GM08714 (cell line): Measurements from ENCODE around the gene LBR.

Experiments used
- H3K4me3 ChIP-seq: fragments of 200-500 bp; sonication (Bioruptor generic); 2 replicates; pipeline ENCODE4 v1.5.1; 2014; ENCODE audit warnings: mild to moderate bottlenecking, low read length, inconsistent platforms
- ZNF274 ChIP-seq: IDR thresholded peaks from 2 replicates; pipeline ENCODE4 v1.6.1; 2012; ENCODE audit warnings: mild to moderate bottlenecking, low read depth, low read length

LBR gene

DNA sequence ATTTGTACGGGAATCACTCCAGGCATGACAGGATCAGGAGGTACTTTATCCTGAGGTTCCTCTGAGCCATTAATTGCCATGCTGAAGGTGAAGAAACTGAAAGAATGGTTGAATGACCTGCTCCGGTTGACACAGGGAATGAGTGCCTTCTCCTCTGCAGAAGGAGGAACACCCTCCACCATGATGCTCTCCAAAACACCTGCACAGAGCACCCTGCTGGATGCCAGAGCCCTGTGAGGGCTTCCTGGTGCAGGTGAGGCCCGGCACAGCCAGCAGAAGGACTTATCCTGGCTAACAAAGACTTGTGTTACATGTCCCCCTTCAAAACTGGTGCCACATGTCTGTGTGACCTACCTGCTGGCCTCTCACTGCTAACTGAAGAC is 14.3 kb upstream of the LBR start:
- TF ChIP-seq ZNF274: no peak
- H3K4me3 ChIP-seq: peak overlapping the region; percentile 35; the same call in 1 of the 2 replicates

DNA sequence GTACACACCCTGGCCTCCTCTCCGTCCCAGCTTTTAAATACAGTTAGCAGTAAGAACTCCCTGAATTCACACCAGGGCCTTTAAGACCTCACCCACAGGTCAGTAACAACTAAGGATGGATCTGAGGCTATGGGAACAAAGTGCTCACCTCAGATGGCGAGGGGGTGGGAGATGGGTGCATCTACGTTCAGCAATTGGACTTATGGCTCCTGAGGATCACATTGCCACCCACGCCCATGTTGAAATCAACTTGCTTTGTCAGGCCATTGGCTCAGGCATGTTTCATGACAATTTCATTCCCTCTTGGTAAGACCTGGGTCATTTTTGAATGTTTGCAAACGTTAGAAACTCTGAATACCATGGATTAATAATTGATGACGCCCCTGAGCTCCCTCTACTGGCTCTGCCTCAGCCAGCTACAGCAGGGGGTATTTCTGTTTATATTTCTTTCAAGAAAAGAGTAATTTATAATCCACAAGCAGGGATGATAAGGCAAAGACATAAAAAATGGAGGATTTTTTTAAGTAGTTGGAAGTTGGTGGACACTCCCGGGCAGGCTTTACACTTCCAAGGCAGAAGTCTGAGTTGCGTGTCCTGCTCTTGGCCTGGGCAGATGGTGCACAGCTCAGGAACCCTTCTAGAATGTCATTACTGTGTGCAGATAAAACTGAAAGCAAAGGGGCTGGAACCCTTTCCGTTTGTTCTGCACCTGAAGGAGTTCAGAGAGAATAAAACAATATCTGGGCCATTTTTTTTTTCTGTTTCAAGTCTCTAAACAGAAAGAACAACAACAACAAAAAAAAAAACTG is 13.7 kb upstream of the LBR start:
- TF ChIP-seq ZNF274: no peak
- H3K4me3 ChIP-seq: peak overlapping the region; percentile 13; the same call in 1 of the 2 replicates

DNA sequence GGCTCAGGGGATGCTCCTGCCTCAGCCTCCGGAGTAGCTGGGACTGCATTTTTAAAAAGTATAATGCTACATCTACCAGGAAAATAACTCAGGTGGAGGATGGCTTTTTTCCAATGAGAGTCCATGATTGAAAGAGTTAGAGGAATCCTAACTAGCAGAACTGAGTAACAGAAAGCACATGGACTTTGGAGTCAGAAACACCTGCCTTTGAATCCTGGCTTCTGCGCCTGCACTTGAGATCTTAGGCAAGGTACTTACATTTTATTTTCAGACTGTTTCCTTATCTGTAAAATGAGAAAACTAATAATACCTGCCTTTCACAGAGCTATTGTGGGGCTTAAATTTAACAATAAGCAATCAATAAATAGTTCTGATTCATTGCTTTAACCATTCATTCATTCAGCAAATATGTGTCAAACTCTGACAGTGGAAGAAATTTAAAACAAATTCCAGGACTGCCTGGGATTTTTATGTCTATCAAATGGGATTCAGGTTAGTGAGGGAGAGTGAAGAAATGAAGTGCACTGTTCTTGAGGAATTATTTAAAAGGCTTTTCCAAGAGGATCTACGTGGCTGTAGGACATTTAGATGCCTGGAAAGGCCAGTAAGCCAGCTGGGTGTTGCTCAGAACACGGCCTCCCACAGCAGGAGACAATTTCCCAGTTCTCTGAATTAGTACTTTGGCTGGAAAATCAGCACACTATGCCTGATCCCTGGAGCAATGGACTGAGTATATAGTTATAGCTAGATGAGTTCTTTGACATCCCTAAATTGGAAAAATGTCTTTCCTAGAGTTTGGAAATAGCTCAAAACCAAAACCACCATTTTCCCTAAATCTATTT is 12.8 kb upstream of the LBR start:
- no peak for TF ChIP-seq ZNF274
- H3K4me3 ChIP-seq: no peak overlapping the region

DNA sequence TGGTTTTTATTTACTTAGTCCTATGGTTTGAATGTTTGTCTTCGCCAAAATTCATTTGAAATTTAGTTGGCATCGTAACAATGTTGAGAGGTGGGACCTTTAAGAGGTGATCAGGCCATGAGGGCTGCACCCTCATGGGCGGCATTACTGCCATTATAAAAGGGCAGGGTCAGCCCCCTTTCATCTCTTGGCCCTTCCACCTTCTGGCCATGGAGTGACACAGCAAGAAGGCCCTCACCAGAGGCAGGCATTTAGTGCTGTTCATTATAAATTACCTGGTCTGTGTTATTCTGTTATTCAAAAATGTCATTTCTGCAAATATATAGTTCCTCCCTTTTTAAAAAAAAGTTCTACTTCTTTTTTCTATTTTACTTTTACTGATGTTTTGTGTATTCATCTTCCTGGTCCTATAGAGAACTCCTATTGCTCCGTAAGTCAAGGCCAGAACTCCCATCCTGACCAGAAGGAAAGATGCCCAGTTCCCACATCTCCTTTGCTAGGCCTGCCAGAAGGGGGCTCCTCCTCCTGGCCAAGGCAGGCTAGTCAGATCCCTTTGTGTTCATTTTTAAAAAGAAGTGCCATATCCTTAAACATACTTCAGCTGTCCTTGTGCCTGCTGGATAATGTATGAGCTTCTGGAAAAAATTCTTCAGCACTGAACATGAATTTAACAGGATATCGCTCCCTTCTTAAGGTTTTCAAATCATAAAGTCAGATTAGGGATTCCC is 10.0 kb upstream of the LBR start:
- TF ChIP-seq ZNF274: no peak
- no peak overlapping the region for H3K4me3 ChIP-seq

DNA sequence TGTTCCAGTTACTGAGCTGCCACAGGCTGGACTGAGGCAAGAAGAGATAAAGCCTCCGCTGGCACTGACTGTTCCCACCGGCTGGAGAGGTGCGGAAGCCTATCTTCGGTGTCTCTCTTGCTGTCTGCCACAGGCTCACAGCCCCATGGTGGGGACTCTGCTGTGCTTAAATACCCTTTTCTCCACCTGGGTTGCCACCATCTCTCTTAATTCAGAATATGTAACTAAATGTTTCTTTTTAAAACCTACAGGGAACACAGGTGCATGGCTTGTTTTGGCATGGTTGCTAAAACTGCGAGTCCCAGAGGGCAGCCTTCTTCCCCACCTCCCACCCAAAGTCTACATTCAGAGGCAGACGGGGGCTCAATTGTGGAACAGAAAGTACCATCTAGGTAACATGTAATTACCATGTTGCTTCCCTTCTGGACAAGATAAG is 8.1 kb upstream of the LBR start:
- no peak for TF ChIP-seq ZNF274

DNA sequence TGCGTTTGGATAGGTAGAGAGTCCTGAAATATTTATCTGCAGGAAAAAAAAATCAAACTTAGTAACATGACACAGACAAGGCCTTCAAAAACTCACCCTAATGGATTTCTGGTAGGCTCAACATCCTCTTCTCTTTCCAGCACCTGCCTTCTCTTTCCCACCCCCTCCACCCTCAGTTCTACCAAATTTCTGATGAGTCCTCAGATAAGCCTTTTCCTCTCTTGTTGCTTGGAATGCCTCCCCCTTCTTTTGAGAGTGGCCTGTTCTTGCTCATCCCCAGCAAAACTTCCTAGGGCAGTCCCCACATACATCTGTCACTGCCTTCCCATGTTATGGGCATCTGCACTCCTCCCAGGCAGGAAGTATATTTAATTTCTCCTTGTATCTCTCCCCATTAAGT is 7.6 kb upstream of the LBR start:
- peak overlapping the region; percentile 20; the same call in 1 of the 2 replicates for H3K4me3 ChIP-seq
- TF ChIP-seq ZNF274: no peak

More for the DNA sequence above, 8.1 kb upstream of the LBR start:
- H3K4me3 ChIP-seq: peak overlapping the region; percentile 20; the same call in 1 of the 2 replicates

DNA sequence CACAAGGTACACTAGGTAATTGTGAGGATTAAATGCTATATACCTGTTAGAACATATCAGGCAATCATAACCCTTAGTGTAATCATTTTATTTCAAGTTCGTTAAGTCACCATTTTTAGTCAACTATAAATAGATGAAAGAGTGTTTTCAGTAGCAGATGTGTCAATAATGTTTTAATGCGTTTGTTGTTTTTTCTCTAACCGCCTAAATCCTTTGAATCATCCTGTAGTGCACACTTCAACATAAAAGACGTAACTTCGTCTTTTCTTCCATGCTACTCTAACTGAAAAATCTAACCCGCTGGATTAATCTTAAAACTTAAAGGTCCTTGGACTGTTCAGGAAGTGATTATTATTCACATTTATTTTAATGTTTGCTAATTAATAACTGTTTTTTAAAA is 7.2 kb upstream of the LBR start:
- TF ChIP-seq ZNF274: no peak
- H3K4me3 ChIP-seq: no peak overlapping the region

DNA sequence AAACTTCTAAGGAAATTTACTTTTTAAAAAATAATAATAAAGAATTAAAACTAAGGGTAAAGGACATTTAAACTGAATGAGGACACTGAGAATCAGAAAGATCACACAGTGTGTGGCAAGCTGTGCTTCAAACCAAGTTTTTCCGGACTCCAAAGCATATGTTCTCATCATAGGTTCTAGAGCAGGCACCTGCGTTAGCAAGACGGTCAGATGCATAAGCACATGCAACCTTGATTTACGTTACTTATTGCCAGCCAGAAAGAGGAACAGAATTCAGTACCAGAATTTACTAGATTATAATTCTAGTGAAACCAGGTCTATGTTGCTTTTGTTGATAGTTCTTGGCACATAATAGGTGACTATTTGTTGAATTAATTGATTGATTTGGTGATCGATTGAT is 6.2 kb upstream of the LBR start:
- no peak for TF ChIP-seq ZNF274
- H3K4me3 ChIP-seq: no peak overlapping the region

DNA sequence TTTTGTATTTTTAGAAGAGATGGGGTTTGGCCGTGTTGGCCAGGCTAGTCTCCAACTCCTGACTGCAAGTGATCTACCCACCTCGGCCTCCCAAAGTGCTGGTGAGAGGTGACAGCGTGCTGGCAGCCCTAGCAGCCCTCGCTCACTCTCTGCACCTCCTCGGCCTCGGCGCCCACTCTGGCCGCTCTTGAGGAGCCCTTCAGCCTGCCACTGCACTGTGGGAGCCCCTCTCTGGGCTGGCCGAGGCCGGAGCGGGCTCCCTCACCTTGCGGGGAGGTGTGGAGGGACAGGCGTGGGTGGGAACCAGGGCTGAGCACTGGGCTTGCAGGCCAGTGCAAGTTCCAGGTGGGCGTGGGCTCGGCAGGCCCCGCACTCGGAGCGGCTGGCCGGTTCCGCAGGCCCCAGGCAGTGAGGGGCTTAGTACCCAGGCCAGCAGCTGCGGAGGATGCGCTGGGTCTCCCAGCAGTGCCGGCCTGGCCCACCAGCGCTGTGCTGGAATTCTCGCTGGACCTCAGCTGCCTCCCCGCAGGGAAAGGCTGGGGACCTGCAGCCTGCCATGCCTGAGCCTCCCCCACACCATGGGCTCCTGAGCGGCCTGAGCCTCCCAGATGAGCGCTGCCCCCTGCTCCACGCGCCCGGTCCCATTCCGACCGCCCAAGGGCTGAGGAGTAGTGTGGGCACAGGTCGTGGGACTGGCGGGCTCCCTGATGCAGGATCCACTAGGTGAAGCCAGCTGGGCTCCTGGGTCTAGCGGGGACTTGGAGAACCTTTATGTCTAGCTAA is 3.4 kb upstream of the LBR start:
- no peak overlapping the region for H3K4me3 ChIP-seq
- no peak for TF ChIP-seq ZNF274

DNA sequence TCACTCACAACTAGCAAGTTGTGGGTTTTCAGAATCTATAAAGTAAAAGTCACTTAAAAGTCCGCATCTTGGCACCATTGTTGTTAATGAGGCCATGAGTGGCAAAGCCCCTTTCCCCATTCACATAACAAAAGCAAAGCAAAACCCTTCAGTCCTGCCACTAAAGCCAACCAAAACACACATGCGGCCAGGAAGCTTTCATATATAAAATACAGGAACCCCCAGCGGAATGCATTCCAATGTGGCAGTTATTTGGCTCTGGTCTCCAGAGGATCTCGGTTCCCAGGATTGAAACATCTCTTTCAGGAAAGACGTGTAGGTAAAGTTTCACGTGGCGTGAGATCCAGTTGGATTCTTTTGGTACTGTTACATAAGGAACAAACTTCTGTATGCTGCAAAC is 2.5 kb upstream of the LBR start:
- TF ChIP-seq ZNF274: no peak
- no peak overlapping the region for H3K4me3 ChIP-seq

DNA sequence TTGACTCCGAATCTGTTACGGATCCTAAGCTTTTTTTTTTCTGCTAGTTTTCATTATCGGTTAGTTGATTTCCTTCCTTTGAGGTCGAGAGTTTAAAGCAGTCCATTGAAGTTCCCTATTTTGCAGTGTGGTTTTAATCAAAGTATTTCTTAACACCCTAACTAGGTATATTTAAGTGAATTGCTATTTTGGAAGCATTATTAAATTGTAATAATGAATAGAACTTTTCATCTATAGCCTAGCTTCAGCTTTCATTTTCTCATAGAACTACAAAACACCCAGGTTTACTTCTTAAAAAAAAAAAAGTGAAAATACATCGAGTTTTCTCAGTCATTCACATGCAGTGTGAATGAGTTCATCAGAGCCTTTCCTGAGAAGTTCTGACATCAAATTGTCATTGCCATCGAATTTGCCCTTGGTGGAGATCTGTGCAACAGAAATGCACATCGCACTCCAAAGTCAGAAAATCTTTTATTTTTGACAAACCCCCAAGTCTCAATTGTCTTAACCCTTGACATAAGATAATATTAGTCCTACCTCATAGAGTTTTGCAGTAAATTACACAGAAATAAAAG is 1.1 kb upstream of the LBR start:
- peak overlapping the region; percentile 74 for H3K4me3 ChIP-seq
- TF ChIP-seq ZNF274: no peak

DNA sequence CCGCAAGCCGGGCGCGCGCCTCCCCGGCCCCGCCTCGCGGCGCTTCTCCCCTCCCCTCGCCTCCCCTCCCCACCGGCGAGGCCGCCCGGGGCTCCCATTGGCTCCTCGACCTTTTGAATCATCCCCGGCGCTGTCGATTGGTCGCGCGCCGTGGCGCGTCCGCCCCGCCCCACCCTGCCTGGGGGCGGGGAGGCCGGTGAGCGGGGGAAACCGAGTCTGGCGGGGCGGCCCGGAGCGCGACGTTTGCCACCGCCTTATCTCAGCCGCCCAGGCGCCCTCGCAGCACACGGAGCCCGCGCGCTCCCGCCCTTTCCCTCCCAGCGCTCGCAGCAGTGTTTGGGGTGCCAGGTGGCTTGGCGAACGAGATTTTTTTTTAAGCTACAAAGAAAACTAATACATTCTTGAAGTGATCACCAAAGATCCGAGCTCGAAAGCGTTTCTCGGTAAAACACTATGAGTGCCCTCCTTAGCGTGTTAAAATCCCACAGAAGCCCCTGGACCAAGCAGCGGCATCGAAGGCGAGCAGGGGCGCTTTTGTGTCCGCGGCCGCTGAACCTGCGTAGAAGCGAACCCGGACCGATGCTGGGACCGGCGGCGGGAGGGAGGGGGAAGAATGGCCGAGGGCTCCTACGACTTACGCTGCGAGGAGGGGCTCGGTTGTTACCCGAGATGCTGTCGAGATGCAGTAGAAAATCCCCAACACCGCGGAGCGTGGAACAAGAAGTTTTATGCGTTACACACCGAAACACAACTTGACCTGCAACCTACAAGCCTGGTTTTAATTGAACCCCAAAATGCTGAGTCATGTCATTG is 436 bp upstream of the LBR start:
- TF ChIP-seq ZNF274: no peak
- H3K4me3 ChIP-seq: peak overlapping the region; percentile 96
